B cell (primary cell): ENCODE data around the gene CSRP3. TPM values are rescaled to one million over a fixed set of nuclear protein-coding genes. Genes with fewer than 3 reads are reported as not detected.

Source experiments
- ATAC-seq: fragments of 200-7000 bp; cut with Tn5 transposase; one replicate; pipeline ENCODE4 v1.10.0; 2021; ENCODE audit warnings: low read depth, mild to moderate bottlenecking, moderate number of reproducible peaks, moderate library complexity
- CTCF ChIA-PET: fragments of 350-600 bp; sonication (Branson Sonifier 250); formaldehyde crosslinking; loops from one replicate; lab custom pipeline; 2021; ENCODE audit warnings: antibody characterized with exemption, inconsistent platforms; lab: Charles Lee
- POLR2A ChIA-PET: fragments of 350-600 bp; sonication (Branson Sonifier 250); formaldehyde crosslinking; loops from one replicate; lab custom pipeline; 2021; ENCODE audit warnings: antibody characterized with exemption; lab: Charles Lee
- DNase-seq: peaks from one replicate; pipeline ENCODE4 v3.0.0; 2013
- H2AFZ ChIP-seq: 2 replicates; pipeline ENCODE4 v1.6.1; 2012; ENCODE audit warnings: mild to moderate bottlenecking, low read depth, low read length; ENCODE audit not compliant: insufficient read depth, poor library complexity, severe bottlenecking
- H3K27ac ChIP-seq, 2 donors: 1 replicate in 1 of 2; 2 replicates in 1 of 2; pipeline ENCODE4 v1.5.1; 2012 to 2013; ENCODE audit warnings: low read length in 2 of 2, mild to moderate bottlenecking in 2 of 2, moderate library complexity in 1 of 2
- H3K27me3 ChIP-seq, 4 experiments: fragments of 200-600 bp in 1 of 4; sonication (generic) in 1 of 4; replicated peaks in 1 of 4; 1 replicate in 2 of 4; 2 replicates in 2 of 4; pipeline versions ENCODE4 v1.6.1 to v1.7.0; 2013 to 2016; ENCODE audit warnings: low read length in 3 of 4, mild to moderate bottlenecking in 2 of 4, mixed read lengths in 1 of 4, moderate library complexity in 1 of 4; ENCODE audit not compliant: insufficient read depth in 4 of 4, control insufficient read depth in 3 of 4; ENCODE audit errors: control extremely low read depth in 1 of 4
- H3K36me3 ChIP-seq, 2 experiments: replicated peaks in 1 of 2; 1 replicate in 1 of 2; 2 replicates in 1 of 2; pipeline versions ENCODE4 v1.6.1 to v1.7.1; 2013; ENCODE audit warnings: low read length in 1 of 2; ENCODE audit not compliant: insufficient read depth in 2 of 2, control insufficient read depth in 1 of 2; ENCODE audit errors: control extremely low read depth in 1 of 2, extremely low read depth in 1 of 2
- H3K4me1 ChIP-seq, 2 donors: fragments of 200-600 bp in 1 of 2; sonication (generic) in 1 of 2; 1 replicate in 1 of 2; 2 replicates in 1 of 2; pipeline versions ENCODE4 v1.5.1 to v1.6.1; 2013 to 2017; ENCODE audit warnings: low read length in 2 of 2; ENCODE audit not compliant: control insufficient read depth in 2 of 2, insufficient read depth in 2 of 2
- H3K4me2 ChIP-seq: replicated peaks from 2 replicates; pipeline ENCODE3; 2012; ENCODE audit warnings: mild to moderate bottlenecking, low read depth, low read length; ENCODE audit not compliant: poor library complexity, severe bottlenecking
- H3K4me3 ChIP-seq, 5 experiments: fragments of 200-600 bp in 1 of 5; sonication (generic) in 1 of 5; 1 replicate in 3 of 5; 2 replicates in 2 of 5; pipeline versions ENCODE4 v1.5.1 to v1.7.0; 2011 to 2016; ENCODE audit warnings: low read length in 4 of 5, mild to moderate bottlenecking in 4 of 5, low read depth in 2 of 5, control low read depth in 1 of 5, moderate library complexity in 1 of 5; ENCODE audit not compliant: insufficient read depth in 1 of 5; ENCODE audit errors: control extremely low read depth in 1 of 5, extremely low read depth in 1 of 5
- H3K79me2 ChIP-seq: fragments of 200-600 bp; sonication (generic); one replicate; pipeline ENCODE4 v1.6.0; 2016; ENCODE audit warnings: low read length; ENCODE audit not compliant: control insufficient read depth, insufficient read depth
- H3K9ac ChIP-seq: fragments of 200-600 bp; sonication (generic); 2 replicates; pipeline ENCODE4 v1.6.1; 2017; ENCODE audit warnings: mild to moderate bottlenecking, low read length, moderate library complexity
- H3K9me3 ChIP-seq, 3 donors: one replicate each; pipeline versions ENCODE4 v1.6.1 to v1.7.1; 2013; ENCODE audit warnings: low read length in 2 of 3; ENCODE audit not compliant: control insufficient read depth in 2 of 3, insufficient read depth in 1 of 3; ENCODE audit errors: control extremely low read depth in 1 of 3
- H4K20me1 ChIP-seq: 2 replicates; pipeline ENCODE4 v1.6.0; 2012; ENCODE audit warnings: mild to moderate bottlenecking, low read length; ENCODE audit not compliant: insufficient read depth, control insufficient read depth, poor library complexity, severe bottlenecking
- H3K27ac Mint-ChIP-seq: one replicate; pipeline ENCODE4 v1.8.0; 2021; ENCODE audit warnings: mixed read lengths
- H3K27me3 Mint-ChIP-seq: one replicate; pipeline ENCODE4 v1.8.0; 2021; ENCODE audit warnings: mixed read lengths
- H3K4me1 Mint-ChIP-seq: one replicate; pipeline ENCODE4 v1.8.0; 2021; ENCODE audit warnings: mixed read lengths
- H3K4me3 Mint-ChIP-seq: one replicate; pipeline ENCODE4 v1.8.0; 2021; ENCODE audit warnings: mixed read lengths
- H3K9me3 Mint-ChIP-seq: one replicate; pipeline ENCODE4 v1.8.0; 2022; ENCODE audit warnings: mixed read lengths; ENCODE audit not compliant: insufficient read depth
- CTCF ChIP-seq: fragments of 200-600 bp; IDR thresholded peaks from one replicate; pipeline ENCODE4 v1.8.0; 2022; ENCODE audit warnings: antibody characterized with exemption, mild to moderate bottlenecking
- EZH2 ChIP-seq: IDR thresholded peaks from 2 replicates; pipeline ENCODE4 v1.6.1; 2012; ENCODE audit warnings: borderline replicate concordance, low read depth, mild to moderate bottlenecking, moderate library complexity, low read length; ENCODE audit not compliant: insufficient read depth, poor library complexity, severe bottlenecking
- WGBS: methylation state at CpG from one replicate; pipeline ENCODE4 v1.1.5; 2013; ENCODE audit warnings: missing lambda C conversion rate; ENCODE audit not compliant: insufficient coverage; 5-methylcytosine and 5-hydroxymethylcytosine counted together
- intact Hi-C: fragments of 100-400 bp; cut with micrococcal nuclease; formaldehyde crosslinking; loops from one replicate; pipeline ENCODE4 v1.10.0; 2022
- polyA plus RNA-seq: library from polyadenylated mRNA; depleted of rRNA; stranded (reverse); fragments of >200 nt; gene quantifications from 2 replicates; pipeline ENCODE4 v1.2.3, GENCODE V29; 2012
- total RNA-seq, 2 donors: library from RNA; stranded (reverse); fragments of 120-200 nt in 1 of 2; gene quantifications; 1 replicate in 1 of 2; 2 replicates in 1 of 2; pipeline versions ENCODE4 v1.2.3 to v1.2.4, GENCODE V29; 2013 to 2022

CSRP3 gene
- total and polyA plus RNA-seq, 2 donors (not counting 1 experiment from before 2014, with no cell fraction given), result not detected

- DNase-seq (no peak), ATAC-seq (no peak)
- no peak overlapping the region for H2AFZ ChIP-seq
- H3K4me3 ChIP-seq, result no peak overlapping the region
- ChIA-PET CTCF (no interaction called here), POLR2A (no interaction called here)
- H3K79me2 ChIP-seq, result no peaks in the 10 kb centered on the region
- no peak overlapping the region for H3K9ac ChIP-seq
- H3K4me2 ChIP-seq, result no peak overlapping the region
- intact Hi-C loops, result no loop called here
- TF ChIP-seq CTCF (no peak), EZH2 (no peak)
- 94% methylated on average over 5 of the region's 6 CpGs for WGBS
- H3K4me1 ChIP-seq, result no peaks in the 10 kb centered on the region
- no peaks in the 10 kb centered on the region for H3K9me3 ChIP-seq
- no peak overlapping the region for H3K27ac ChIP-seq
- Mint-ChIP-seq H3K27me3 (no peaks in the 10 kb centered on the region), H3K9me3 (no peaks in the 10 kb centered on the region), H3K4me1 (no peaks in the 10 kb centered on the region), H3K4me3 (no peak overlapping the region), H3K27ac (no peak overlapping the region)
- H4K20me1 ChIP-seq, result no peaks in the 10 kb centered on the region
- no peaks in the 10 kb centered on the region for H3K27me3 ChIP-seq
- H3K36me3 ChIP-seq, result no peaks in the 10 kb centered on the region
These were observed 16.2 kb downstream of the CSRP3 start for GRCh38 chr11:19185516-19186052.

- no peak for DNase-seq
- no peaks in the 10 kb centered on the region for H3K27me3 ChIP-seq
- H3K9ac ChIP-seq, result no peak overlapping the region
- no peaks in the 10 kb centered on the region for H3K27me3 Mint-ChIP-seq
- no peaks in the 10 kb centered on the region for H3K79me2 ChIP-seq
- H3K4me2 ChIP-seq, result no peak overlapping the region
- no peak overlapping the region for H3K4me3 Mint-ChIP-seq
- ChIA-PET CTCF (no interaction called here), POLR2A (no interaction called here)
- H3K4me1 ChIP-seq, result no peaks in the 10 kb centered on the region
- no peaks in the 10 kb centered on the region for H3K9me3 Mint-ChIP-seq
- no peaks in the 10 kb centered on the region for H3K9me3 ChIP-seq
- H4K20me1 ChIP-seq, result no peaks in the 10 kb centered on the region
- intact Hi-C loops, result no loop called here
- ATAC-seq, result no peak
- 82% methylated on average over 1 of the region's 2 CpGs for WGBS
- H3K4me3 ChIP-seq, result no peak overlapping the region
- TF ChIP-seq CTCF, result no peak
- no peak for TF ChIP-seq EZH2
- H3K4me1 Mint-ChIP-seq, result no peaks in the 10 kb centered on the region
- no peak overlapping the region for H3K27ac ChIP-seq
- H3K27ac Mint-ChIP-seq, result no peak overlapping the region
- H3K36me3 ChIP-seq, result no peaks in the 10 kb centered on the region
- H2AFZ ChIP-seq, result no peak overlapping the region
These were observed 16.7 kb downstream of the CSRP3 start for GRCh38 chr11:19185036-19185435.
